ENCODE measurements around the gene CACNA1D.
"Not testable (repeated sequence)": the region's sequence is repeated elsewhere in the genome, so short reads cannot be mapped to it uniquely, and the experiment has no call there.

Gene CACNA1D

DNA sequence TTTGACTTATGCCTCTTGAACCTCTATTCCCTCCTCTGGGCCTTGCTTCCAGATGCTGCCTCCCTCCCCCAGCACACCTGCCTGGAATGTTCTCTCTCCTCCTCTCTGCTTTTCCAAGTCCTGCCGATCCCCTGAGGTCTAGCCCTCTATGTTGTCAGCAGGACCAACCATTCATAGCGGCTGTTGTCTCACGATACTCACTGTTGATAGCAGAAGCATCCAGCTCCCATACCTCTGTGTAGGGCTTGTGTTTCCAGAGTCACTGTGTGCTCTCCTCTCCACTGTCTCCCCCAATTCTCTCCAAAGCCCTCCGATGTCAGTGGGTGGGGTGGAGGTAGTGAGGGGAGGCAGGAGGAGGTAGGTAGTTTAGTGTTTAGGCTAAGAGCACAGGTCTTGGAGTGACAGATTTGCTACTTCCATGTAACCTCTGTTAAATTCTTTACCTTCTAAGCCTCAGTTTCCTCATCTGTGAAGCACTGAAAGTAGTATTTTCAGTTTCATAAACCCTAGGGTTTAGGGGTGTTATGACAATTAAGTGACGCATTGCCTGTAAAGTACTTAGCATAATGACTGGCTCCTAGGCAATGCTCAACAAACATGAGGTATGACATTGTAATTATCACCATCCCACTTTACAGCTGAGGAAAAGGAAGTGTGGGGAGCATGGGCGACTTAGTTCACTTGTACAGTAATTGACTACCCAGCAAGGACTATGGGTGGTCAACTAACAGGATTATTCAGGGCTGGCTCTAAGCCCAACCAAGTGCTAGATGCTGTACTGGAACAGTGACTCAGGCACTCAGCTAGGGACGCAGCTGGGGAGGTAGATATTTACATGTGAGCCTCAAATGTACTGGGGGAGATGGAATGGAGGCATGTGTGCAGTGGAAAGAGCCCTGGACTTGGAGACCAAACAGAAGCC is 122.8 kb downstream of the CACNA1D start:
- H3K9ac ChIP-seq (ENCODE audit: low read depth, low read length): no peak overlapping the region
- no peaks in the 10 kb centered on the region for H3K9me3 ChIP-seq (ENCODE audit: control insufficient read depth, insufficient read depth, low read length)
- no peaks in the 10 kb centered on the region for H3K36me3 ChIP-seq (ENCODE audit: insufficient read depth, low read length)
- no peaks in the 10 kb centered on the region for H3K4me1 ChIP-seq (ENCODE audit: insufficient read depth, low read length)

- Histone ChIP-seq H3K9ac (ENCODE audit: low read depth, low read length) (no peak overlapping the region), H3K36me3 (ENCODE audit: insufficient read depth, low read length) (no peaks in the 10 kb centered on the region), H3K9me3 (ENCODE audit: control insufficient read depth, insufficient read depth, low read length) (no peaks in the 10 kb centered on the region), H3K4me1 (ENCODE audit: insufficient read depth, low read length) (no peaks in the 10 kb centered on the region)
These were observed 123.6 kb downstream of the CACNA1D start for GRCh38 chr3:53617893-53618523.

DNA sequence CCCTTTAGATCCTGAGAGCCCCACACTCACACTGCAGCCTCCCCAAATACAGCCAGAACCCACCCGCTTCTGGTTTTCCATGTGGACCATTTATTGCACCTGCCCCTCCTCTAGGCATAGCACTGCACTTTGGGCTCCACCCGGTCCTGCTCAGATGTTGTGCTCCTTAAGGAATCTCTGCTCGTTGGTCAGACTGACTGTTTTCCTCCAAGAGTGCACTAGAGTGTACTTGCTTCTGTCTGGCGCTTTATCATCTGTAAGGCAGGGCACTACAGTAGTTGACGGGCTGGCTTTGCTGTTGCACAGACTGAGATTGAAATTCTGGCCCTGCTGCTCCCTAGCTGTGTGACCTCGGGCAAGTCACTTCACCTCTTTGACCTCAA is 124.1 kb downstream of the CACNA1D start:
- H3K9ac ChIP-seq (ENCODE audit: low read depth, low read length): no peak overlapping the region
- H3K9me3 ChIP-seq (ENCODE audit: control insufficient read depth, insufficient read depth, low read length): no peaks in the 10 kb centered on the region
- no peaks in the 10 kb centered on the region for H3K36me3 ChIP-seq (ENCODE audit: insufficient read depth, low read length)
- no peaks in the 10 kb centered on the region for H3K4me1 ChIP-seq (ENCODE audit: insufficient read depth, low read length)

DNA sequence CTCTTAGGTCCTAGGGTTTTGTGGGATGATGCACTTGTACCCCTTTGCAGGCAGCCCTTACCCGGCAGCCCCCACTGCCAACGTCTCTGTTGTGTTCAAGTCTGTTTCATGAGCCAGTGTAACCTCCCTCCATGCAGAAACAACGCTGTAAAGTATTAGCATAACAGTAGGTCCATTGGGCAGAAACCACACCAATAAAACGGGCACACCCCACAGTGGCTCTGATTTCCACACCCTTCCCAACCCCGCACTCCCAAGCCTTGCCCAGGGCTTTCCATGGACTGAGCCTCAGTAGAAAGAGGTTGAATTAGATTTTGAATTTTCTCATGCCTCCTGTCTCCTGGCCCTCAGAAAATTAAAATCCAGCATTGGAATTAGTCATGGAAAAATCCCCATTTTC is 124.5 kb downstream of the CACNA1D start:
- Histone ChIP-seq H3K36me3 (ENCODE audit: insufficient read depth, low read length) (no peaks in the 10 kb centered on the region), H3K9ac (ENCODE audit: low read depth, low read length) (no peak overlapping the region), H3K4me1 (ENCODE audit: insufficient read depth, low read length) (no peaks in the 10 kb centered on the region), H3K9me3 (ENCODE audit: control insufficient read depth, insufficient read depth, low read length) (no peaks in the 10 kb centered on the region)

GRCh38 chr3:53624061-53624857 is 129.8 kb downstream of the CACNA1D start:
- Histone ChIP-seq H3K4me1 (ENCODE audit: insufficient read depth, low read length) (no peaks in the 10 kb centered on the region), H3K9me3 (ENCODE audit: control insufficient read depth, insufficient read depth, low read length) (no peaks in the 10 kb centered on the region), H3K36me3 (ENCODE audit: insufficient read depth, low read length) (no peaks in the 10 kb centered on the region), H3K9ac (ENCODE audit: low read depth, low read length) (no peak overlapping the region)

- Histone ChIP-seq H3K4me1 (ENCODE audit: insufficient read depth, low read length) (no peaks in the 10 kb centered on the region), H3K9me3 (ENCODE audit: control insufficient read depth, insufficient read depth, low read length) (no peaks in the 10 kb centered on the region), H3K9ac (ENCODE audit: low read depth, low read length) (no peak overlapping the region), H3K36me3 (ENCODE audit: insufficient read depth, low read length) (no peaks in the 10 kb centered on the region)
These were observed 132.5 kb downstream of the CACNA1D start for GRCh38 chr3:53626876-53627275.

- H3K4me1 ChIP-seq (ENCODE audit: insufficient read depth, low read length): no peaks in the 10 kb centered on the region
- no peak overlapping the region for H3K9ac ChIP-seq (ENCODE audit: low read depth, low read length)
- H3K9me3 ChIP-seq (ENCODE audit: control insufficient read depth, insufficient read depth, low read length): 0 out of 2 replicates have a peak, but pooled peaks cover 4% of the 10 kb centered on the region
- H3K36me3 ChIP-seq (ENCODE audit: insufficient read depth, low read length): no peaks in the 10 kb centered on the region
These were observed 134.4 kb downstream of the CACNA1D start for GRCh38 chr3:53628536-53629401.

GRCh38 chr3:53629402-53629723 is 135.0 kb downstream of the CACNA1D start:
- H3K9ac ChIP-seq (ENCODE audit: low read depth, low read length): no peak overlapping the region
- 0 out of 2 replicates have a peak, but pooled peaks cover 4% of the 10 kb centered on the region for H3K9me3 ChIP-seq (ENCODE audit: control insufficient read depth, insufficient read depth, low read length)
- H3K4me1 ChIP-seq (ENCODE audit: insufficient read depth, low read length): no peaks in the 10 kb centered on the region
- no peaks in the 10 kb centered on the region for H3K36me3 ChIP-seq (ENCODE audit: insufficient read depth, low read length)

GRCh38 chr3:53630547-53630946 is 136.1 kb downstream of the CACNA1D start:
- Histone ChIP-seq H3K4me1 (ENCODE audit: insufficient read depth, low read length) (no peaks in the 10 kb centered on the region), H3K9ac (ENCODE audit: low read depth, low read length) (no peak overlapping the region), H3K9me3 (ENCODE audit: control insufficient read depth, insufficient read depth, low read length) (0 out of 2 replicates have a peak, but pooled peaks cover 4% of the 10 kb centered on the region), H3K36me3 (ENCODE audit: insufficient read depth, low read length) (no peaks in the 10 kb centered on the region)

DNA sequence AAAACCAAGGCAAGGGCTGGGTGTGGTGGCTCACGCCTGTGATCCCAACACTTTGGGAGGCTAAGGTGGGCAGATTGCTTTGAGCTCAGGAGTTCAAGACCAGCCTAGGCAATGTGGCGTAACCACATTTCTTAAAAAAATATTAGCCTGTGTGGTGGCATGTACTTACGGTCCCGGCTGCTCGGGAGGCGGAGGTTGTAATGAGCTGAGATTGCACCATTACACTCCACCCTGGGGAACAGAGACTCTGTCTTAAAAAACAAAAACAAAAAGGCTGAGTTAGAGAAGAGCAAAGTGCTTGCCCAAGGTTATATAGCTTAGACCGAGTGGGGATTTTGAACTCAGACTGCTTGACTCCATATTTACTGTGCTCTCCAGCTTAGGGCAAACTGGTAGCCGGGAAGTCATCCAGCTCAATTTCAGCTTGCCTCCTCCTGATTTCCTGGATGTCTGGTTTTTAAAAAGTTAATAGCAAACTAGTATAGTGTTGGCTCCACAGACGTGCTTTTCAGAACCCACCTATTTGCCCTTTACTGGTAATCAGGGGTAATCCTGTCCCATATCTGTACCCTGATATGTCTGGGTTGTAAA is 138.9 kb downstream of the CACNA1D start:
- Histone ChIP-seq H3K9ac (ENCODE audit: low read depth, low read length) (no peak overlapping the region), H3K36me3 (ENCODE audit: insufficient read depth, low read length) (no peaks in the 10 kb centered on the region), H3K9me3 (ENCODE audit: control insufficient read depth, insufficient read depth, low read length) (0 out of 2 replicates have a peak, but pooled peaks cover 4% of the 10 kb centered on the region), H3K4me1 (ENCODE audit: insufficient read depth, low read length) (no peaks in the 10 kb centered on the region)

GRCh38 chr3:53635041-53635440 is 140.6 kb downstream of the CACNA1D start:
- Histone ChIP-seq H3K9me3 (ENCODE audit: control insufficient read depth, insufficient read depth, low read length) (0 out of 2 replicates have a peak, but pooled peaks cover 4% of the 10 kb centered on the region), H3K9ac (ENCODE audit: low read depth, low read length) (no peak overlapping the region), H3K4me1 (ENCODE audit: insufficient read depth, low read length) (no peaks in the 10 kb centered on the region), H3K36me3 (ENCODE audit: insufficient read depth, low read length) (no peaks in the 10 kb centered on the region)

GRCh38 chr3:53638806-53639205 is 144.4 kb downstream of the CACNA1D start:
- not testable (repeated sequence) for H3K9ac ChIP-seq (ENCODE audit: low read depth, low read length); H3K36me3 ChIP-seq (ENCODE audit: insufficient read depth, low read length); H3K4me1 ChIP-seq (ENCODE audit: insufficient read depth, low read length); H3K9me3 ChIP-seq (ENCODE audit: control insufficient read depth, insufficient read depth, low read length)

DNA sequence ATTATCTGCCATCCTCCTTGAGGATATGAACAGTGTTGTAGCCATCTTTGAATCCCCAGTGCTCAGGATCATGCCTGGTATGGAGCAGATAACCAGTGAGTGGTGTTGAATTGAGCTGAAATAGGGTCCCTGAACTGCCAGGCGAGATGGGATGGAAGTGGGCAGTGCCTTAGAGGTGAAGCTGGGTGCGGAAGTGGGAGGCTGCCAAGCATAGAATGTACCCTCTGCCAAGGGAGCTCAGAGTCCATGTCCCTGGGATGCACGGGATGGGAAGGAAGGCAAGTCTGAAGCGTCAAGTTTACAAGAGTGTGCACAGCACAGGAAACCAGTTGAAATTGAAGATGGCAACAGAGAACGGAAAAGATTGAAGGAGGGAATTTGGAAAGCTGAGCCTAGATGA is 147.0 kb downstream of the CACNA1D start:
- Histone ChIP-seq H3K4me1 (ENCODE audit: insufficient read depth, low read length) (no peaks in the 10 kb centered on the region), H3K9ac (ENCODE audit: low read depth, low read length) (no peak overlapping the region), H3K36me3 (ENCODE audit: insufficient read depth, low read length) (no peaks in the 10 kb centered on the region), H3K9me3 (ENCODE audit: control insufficient read depth, insufficient read depth, low read length) (no peaks in the 10 kb centered on the region)

Data from ES-I3 (cell line).